ENCODE measurements around the gene WDR38. TPM values are rescaled to one million over a fixed set of nuclear protein-coding genes. Genes with fewer than 3 reads are reported as not detected.
"Not testable (repeated sequence)": the region's sequence is repeated elsewhere in the genome, so short reads cannot be mapped to it uniquely, and the experiment has no call there.

Gene WDR38
- total RNA-seq, 1 donor from 2014 or later: not detected

- H3K4me1 Mint-ChIP-seq (ENCODE audit: low read depth): peaks cover 2% of the 10 kb centered on the region
- no peaks in the 10 kb centered on the region for H3K27me3 Mint-ChIP-seq
- no peak for DNase-seq (ENCODE audit: low spot score, unreplicated experiment)
- no peak for TF ChIP-seq CTCF (IDR thresholded peaks at IDR 0.05; ENCODE audit: unreplicated experiment)
- no peak overlapping the region for H3K4me3 Mint-ChIP-seq (ENCODE audit: low read depth)
- no peaks in the 10 kb centered on the region for H3K9me3 Mint-ChIP-seq (ENCODE audit: low read depth)
- no peaks in the 10 kb centered on the region for H3K36me3 Mint-ChIP-seq (ENCODE audit: insufficient read depth)
- no peak overlapping the region for H3K27ac Mint-ChIP-seq
These were observed 18.2 kb upstream of the WDR38 start for GRCh38 chr9:124835026-124835557.

- not testable (repeated sequence) for H3K4me1 Mint-ChIP-seq (ENCODE audit: low read depth); H3K27ac Mint-ChIP-seq; H3K27me3 Mint-ChIP-seq; H3K4me3 Mint-ChIP-seq (ENCODE audit: low read depth); H3K36me3 Mint-ChIP-seq (ENCODE audit: insufficient read depth); DNase-seq (ENCODE audit: low spot score, unreplicated experiment); H3K9me3 Mint-ChIP-seq (ENCODE audit: low read depth)
These were observed 15.1 kb upstream of the WDR38 start for GRCh38 chr9:124838132-124838531.

GRCh38 chr9:124838567-124839275 lies 14.5 kb upstream of the WDR38 start:
- H3K9me3 Mint-ChIP-seq (ENCODE audit: low read depth); H3K27me3 Mint-ChIP-seq; H3K4me3 Mint-ChIP-seq (ENCODE audit: low read depth); H3K27ac Mint-ChIP-seq; DNase-seq (ENCODE audit: low spot score, unreplicated experiment); H3K4me1 Mint-ChIP-seq (ENCODE audit: low read depth); H3K36me3 Mint-ChIP-seq (ENCODE audit: insufficient read depth): not testable (repeated sequence)

- no peaks in the 10 kb centered on the region for H3K36me3 Mint-ChIP-seq (ENCODE audit: insufficient read depth)
- peak; percentile 64 for TF ChIP-seq CTCF (IDR thresholded peaks at IDR 0.05; ENCODE audit: unreplicated experiment)
- no peaks in the 10 kb centered on the region for H3K9me3 Mint-ChIP-seq (ENCODE audit: low read depth)
- no peak for DNase-seq (ENCODE audit: low spot score, unreplicated experiment)
- H3K4me1 Mint-ChIP-seq (ENCODE audit: low read depth): peaks cover 6% of the 10 kb centered on the region
- no peak overlapping the region for H3K4me3 Mint-ChIP-seq (ENCODE audit: low read depth)
- no peaks in the 10 kb centered on the region for H3K27me3 Mint-ChIP-seq
- no peak overlapping the region for H3K27ac Mint-ChIP-seq
These were observed 13.5 kb upstream of the WDR38 start for GRCh38 chr9:124839612-124840299.

- H3K27me3 Mint-ChIP-seq: no peaks in the 10 kb centered on the region
- no peak overlapping the region for H3K4me3 Mint-ChIP-seq (ENCODE audit: low read depth)
- no peaks in the 10 kb centered on the region for H3K9me3 Mint-ChIP-seq (ENCODE audit: low read depth)
- TF ChIP-seq CTCF (IDR thresholded peaks at IDR 0.05; ENCODE audit: unreplicated experiment): peak; percentile 45
- H3K4me1 Mint-ChIP-seq (ENCODE audit: low read depth): peaks cover 6% of the 10 kb centered on the region
- no peaks in the 10 kb centered on the region for H3K36me3 Mint-ChIP-seq (ENCODE audit: insufficient read depth)
- H3K27ac Mint-ChIP-seq: peak overlapping the region; percentile 74
- no peak for DNase-seq (ENCODE audit: low spot score, unreplicated experiment)
These were observed 12.9 kb upstream of the WDR38 start for GRCh38 chr9:124840300-124840833.

- Mint-ChIP-seq H3K36me3 (ENCODE audit: insufficient read depth) (no peaks in the 10 kb centered on the region), H3K9me3 (ENCODE audit: low read depth) (no peaks in the 10 kb centered on the region), H3K27me3 (no peaks in the 10 kb centered on the region), H3K4me3 (ENCODE audit: low read depth) (no peak overlapping the region), H3K27ac (peak overlapping the region; percentile 74), H3K4me1 (ENCODE audit: low read depth) (peaks cover 6% of the 10 kb centered on the region)
- no peak for DNase-seq (ENCODE audit: low spot score, unreplicated experiment)
- TF ChIP-seq CTCF (IDR thresholded peaks at IDR 0.05; ENCODE audit: unreplicated experiment): no peak
These were observed 12.0 kb upstream of the WDR38 start for GRCh38 chr9:124841075-124841821.

All from progenitor cell of endocrine pancreas (in vitro differentiated cells).